Stimulated activated CD4-positive, alpha-beta T cell treated with anti-CD3 and anti-CD28 coated beads, Interleukin-1b, Interleukin-23, amount 100 ng/mL, for 4 hours (primary cell): Measurements from ENCODE around the gene OR2J1.
"Not testable (repeated sequence)": the region's sequence is repeated elsewhere in the genome, so short reads cannot be mapped to it uniquely, and the experiment has no call there.

Experiments used
- DNase-seq, 2 donors: peaks; one replicate each; pipeline ENCODE4 v3.0.0-alpha.2; 2020; ENCODE audit warnings: low read depth in 2 of 2

OR2J1 gene

GRCh38 chr6:29099190-29099589 lies at the start of gene OR2J1:
Gene OR2J1, plus strand, starts transcription at chr6:29099490. Its CDS starts 1,453 bp downstream, at chr6:29100943.
- no peak for DNase-seq

GRCh38 chr6:29051680-29052079 lies 47.6 kb upstream of the OR2J1 start:
- DNase-seq = no peak

GRCh38 chr6:29071831-29072723 lies 27.2 kb upstream of the OR2J1 start:
- DNase-seq = no peak

- DNase-seq = no peak
Measured at GRCh38 chr6:29079203-29079602, 20.1 kb upstream of the OR2J1 start.

- no peak for DNase-seq
Measured at GRCh38 chr6:29081312-29081711, 18.0 kb upstream of the OR2J1 start.

GRCh38 chr6:29082457-29082856 lies 16.8 kb upstream of the OR2J1 start:
- no peak for DNase-seq

- DNase-seq = no peak
Measured at GRCh38 chr6:29087213-29087612, 12.1 kb upstream of the OR2J1 start, which contains the start of gene OR2B3. Gene OR2B3, minus strand, starts transcription at chr6:29087313. Its CDS starts 65 bp downstream, at chr6:29087248.

GRCh38 chr6:29092957-29093356 lies 6.3 kb upstream of the OR2J1 start:
- no peak for DNase-seq

- no peak for DNase-seq
Measured at GRCh38 chr6:29097803-29098202, 1.5 kb upstream of the OR2J1 start.

- no peak for DNase-seq
Measured at GRCh38 chr6:29107758-29108157, 8.5 kb downstream of the OR2J1 start, which contains the start of gene OR2J3. Gene OR2J3, plus strand, starts transcription at chr6:29108058. Its CDS starts 3,833 bp downstream, at chr6:29111891.

GRCh38 chr6:29112135-29112534 lies 12.8 kb downstream of the OR2J1 start:
- DNase-seq = no peak

- not testable (repeated sequence) for DNase-seq
Measured at GRCh38 chr6:29114964-29115363, 15.7 kb downstream of the OR2J1 start.

GRCh38 chr6:29129326-29130012 lies 30.2 kb downstream of the OR2J1 start:
- no peak for DNase-seq

GRCh38 chr6:29130644-29131043 lies 31.4 kb downstream of the OR2J1 start:
- no peak for DNase-seq

- DNase-seq = no peak
Measured at GRCh38 chr6:29131691-29132090, 32.4 kb downstream of the OR2J1 start.

GRCh38 chr6:29137724-29138123 lies 38.4 kb downstream of the OR2J1 start:
- no peak for DNase-seq

GRCh38 chr6:29141606-29142005 lies 42.3 kb downstream of the OR2J1 start:
- no peak for DNase-seq

- DNase-seq = no peak
Measured at GRCh38 chr6:29142309-29142708, 43.0 kb downstream of the OR2J1 start.

GRCh38 chr6:29146179-29146578 lies 46.9 kb downstream of the OR2J1 start:
- DNase-seq = no peak

GRCh38 chr6:29147074-29147473 lies 47.8 kb downstream of the OR2J1 start:
- DNase-seq = no peak

- DNase-seq = not testable (repeated sequence)
Measured at GRCh38 chr6:29149444-29149843, 50.2 kb downstream of the OR2J1 start.
